Parathyroid adenoma (tissue), 2 donors: Measurements from ENCODE around the gene TJP1.

Experiments used
- H2AFZ ChIP-seq: fragments of 300-600 bp; sonication (generic); one replicate; pipeline ENCODE4 v1.7.0; 2017; ENCODE audit warnings: antibody characterized with exemption, mild to moderate bottlenecking
- H3K27ac ChIP-seq: fragments of 300-600 bp; sonication (generic); one replicate; pipeline ENCODE4 v1.7.0; 2017
- H3K27me3 ChIP-seq: fragments of 300-600 bp; sonication (generic); one replicate; pipeline ENCODE4 v1.7.0; 2017; ENCODE audit warnings: low read length; ENCODE audit not compliant: control insufficient read depth, insufficient read depth
- H3K36me3 ChIP-seq: fragments of 300-600 bp; sonication (generic); one replicate; pipeline ENCODE4 v1.7.0; 2017; ENCODE audit warnings: low read length; ENCODE audit not compliant: control insufficient read depth, insufficient read depth
- H3K4me1 ChIP-seq: fragments of 300-600 bp; sonication (generic); one replicate; pipeline ENCODE4 v1.7.0; 2017; ENCODE audit warnings: control low read depth
- H3K4me2 ChIP-seq: fragments of 300-600 bp; sonication (generic); one replicate; pipeline ENCODE4 v1.7.0; 2017; ENCODE audit warnings: low read length
- H3K4me3 ChIP-seq: fragments of 300-600 bp; sonication (generic); one replicate; pipeline ENCODE4 v1.7.0; 2017; ENCODE audit warnings: low read depth, low read length
- H3K79me2 ChIP-seq: fragments of 300-600 bp; sonication (generic); one replicate; pipeline ENCODE4 v1.7.0; 2017; ENCODE audit warnings: control low read depth
- H3K9ac ChIP-seq: fragments of 300-600 bp; sonication (generic); one replicate; pipeline ENCODE4 v1.7.0; 2017; ENCODE audit warnings: mild to moderate bottlenecking
- H3K9me3 ChIP-seq: fragments of 300-600 bp; sonication (generic); one replicate; pipeline ENCODE4 v1.7.0; 2017; ENCODE audit warnings: low read length; ENCODE audit not compliant: control insufficient read depth
- TF ChIP-seq, protein P1 (sequence below): fragments of 300-600 bp; sonication (generic); IDR thresholded peaks from one replicate; pipeline ENCODE4 v1.7.0; 2017; ENCODE audit warnings: antibody characterized with exemption, mild to moderate bottlenecking
- donor health status: primary hyperparathyroidism.

TJP1 gene

DNA sequence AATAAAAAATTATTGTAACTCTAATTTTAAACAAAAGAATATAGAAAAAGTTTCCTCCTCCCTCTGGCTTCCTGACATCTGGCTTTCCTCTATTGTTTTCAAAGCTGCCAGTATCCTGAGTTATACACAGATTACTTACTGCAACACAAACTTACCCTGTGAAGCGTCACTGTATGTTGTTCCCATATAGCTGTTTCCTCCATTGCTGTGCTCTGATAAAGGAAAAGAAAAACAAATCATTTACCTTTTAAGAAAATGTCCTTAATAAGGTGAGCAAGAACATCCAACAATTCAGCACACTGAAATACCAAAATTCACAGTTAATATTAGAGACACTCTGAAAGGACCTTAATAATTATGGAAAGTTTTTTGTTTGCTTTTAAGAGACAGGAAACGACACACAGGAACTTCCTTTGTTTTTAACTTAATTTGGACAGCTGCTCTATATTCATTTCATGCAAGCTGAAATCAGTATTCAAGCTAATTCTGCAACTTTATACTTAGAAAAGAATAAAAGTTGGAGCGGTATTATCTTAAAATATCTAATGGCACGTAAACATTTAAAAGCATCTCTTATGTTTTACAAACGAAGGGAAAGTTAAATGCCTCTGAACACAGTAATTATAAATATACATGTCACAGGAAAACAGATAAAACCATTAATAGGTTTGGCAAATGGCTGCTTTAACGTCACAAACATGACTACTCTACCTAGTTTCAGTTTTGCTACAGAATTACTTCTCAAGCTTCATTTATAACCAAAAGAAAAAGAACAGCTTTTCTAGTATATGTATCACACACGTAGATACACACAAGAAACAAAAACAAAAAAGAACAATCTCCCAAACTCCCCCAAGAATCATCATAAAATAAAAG lies 21.5 kb downstream of the TJP1 start:
- H3K27me3 ChIP-seq, result no peaks in the 10 kb centered on the region
- H3K36me3 ChIP-seq, result no peaks in the 10 kb centered on the region
- H3K4me2 ChIP-seq, result no peak overlapping the region
- TF ChIP-seq, protein P1, sequence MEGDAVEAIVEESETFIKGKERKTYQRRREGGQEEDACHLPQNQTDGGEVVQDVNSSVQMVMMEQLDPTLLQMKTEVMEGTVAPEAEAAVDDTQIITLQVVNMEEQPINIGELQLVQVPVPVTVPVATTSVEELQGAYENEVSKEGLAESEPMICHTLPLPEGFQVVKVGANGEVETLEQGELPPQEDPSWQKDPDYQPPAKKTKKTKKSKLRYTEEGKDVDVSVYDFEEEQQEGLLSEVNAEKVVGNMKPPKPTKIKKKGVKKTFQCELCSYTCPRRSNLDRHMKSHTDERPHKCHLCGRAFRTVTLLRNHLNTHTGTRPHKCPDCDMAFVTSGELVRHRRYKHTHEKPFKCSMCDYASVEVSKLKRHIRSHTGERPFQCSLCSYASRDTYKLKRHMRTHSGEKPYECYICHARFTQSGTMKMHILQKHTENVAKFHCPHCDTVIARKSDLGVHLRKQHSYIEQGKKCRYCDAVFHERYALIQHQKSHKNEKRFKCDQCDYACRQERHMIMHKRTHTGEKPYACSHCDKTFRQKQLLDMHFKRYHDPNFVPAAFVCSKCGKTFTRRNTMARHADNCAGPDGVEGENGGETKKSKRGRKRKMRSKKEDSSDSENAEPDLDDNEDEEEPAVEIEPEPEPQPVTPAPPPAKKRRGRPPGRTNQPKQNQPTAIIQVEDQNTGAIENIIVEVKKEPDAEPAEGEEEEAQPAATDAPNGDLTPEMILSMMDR, result no peak
- no peak overlapping the region for H3K27ac ChIP-seq
- H3K4me3 ChIP-seq, result peak overlapping the region; percentile 28
- H3K4me1 ChIP-seq, result peaks cover 3% of the 10 kb centered on the region
- peaks cover 3% of the 10 kb centered on the region for H3K79me2 ChIP-seq
- H3K9ac ChIP-seq, result no peak overlapping the region
- H3K9me3 ChIP-seq, result no peaks in the 10 kb centered on the region
- no peak overlapping the region for H2AFZ ChIP-seq

DNA sequence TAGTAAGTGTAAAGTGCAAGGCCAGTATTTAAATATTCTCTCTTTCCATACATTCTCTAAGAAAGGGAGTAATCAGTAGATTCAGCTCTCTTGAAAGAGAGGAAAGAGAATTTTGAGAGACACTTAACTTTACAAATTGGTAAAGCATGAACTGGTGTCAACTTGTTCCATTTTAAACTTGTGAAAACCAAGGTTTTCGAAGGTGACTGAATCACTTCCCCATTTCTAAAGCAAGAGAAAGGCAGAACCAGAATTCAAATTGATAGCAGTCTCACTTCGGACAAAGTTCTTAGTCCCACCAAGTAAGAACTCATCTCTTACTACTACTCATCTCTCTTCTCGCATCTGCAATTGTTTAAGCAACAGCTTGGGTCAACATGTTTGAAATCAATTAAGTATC lies 22.4 kb downstream of the TJP1 start:
- Histone ChIP-seq H3K9ac (no peak overlapping the region), H3K4me3 (no peak overlapping the region), H3K4me1 (no peaks in the 10 kb centered on the region), H3K9me3 (no peaks in the 10 kb centered on the region), H2AFZ (no peak overlapping the region), H3K4me2 (no peak overlapping the region), H3K27ac (no peak overlapping the region), H3K79me2 (peaks cover 3% of the 10 kb centered on the region), H3K27me3 (no peaks in the 10 kb centered on the region), H3K36me3 (no peaks in the 10 kb centered on the region)
- TF ChIP-seq, protein P1, result no peak

DNA sequence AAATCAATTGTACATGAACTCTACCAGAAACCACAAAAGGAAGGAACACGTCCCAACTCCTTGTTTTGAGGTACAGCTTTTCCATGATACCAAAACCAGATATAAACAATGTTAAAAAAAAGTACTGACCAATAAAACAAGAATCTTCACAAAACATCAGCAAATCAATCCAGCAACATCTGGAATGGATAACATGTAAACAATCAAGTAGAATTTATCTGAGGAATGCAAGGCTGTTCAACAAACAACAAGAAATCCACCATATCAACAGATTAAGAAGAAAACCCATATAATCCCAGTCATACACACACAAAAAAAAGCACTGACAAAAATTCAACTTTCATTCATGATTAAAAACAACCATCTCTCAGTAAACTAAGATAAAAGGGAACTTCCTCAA lies 26.7 kb downstream of the TJP1 start:
- Histone ChIP-seq H3K9me3 (no peaks in the 10 kb centered on the region), H3K4me2 (no peak overlapping the region), H2AFZ (no peak overlapping the region)

DNA sequence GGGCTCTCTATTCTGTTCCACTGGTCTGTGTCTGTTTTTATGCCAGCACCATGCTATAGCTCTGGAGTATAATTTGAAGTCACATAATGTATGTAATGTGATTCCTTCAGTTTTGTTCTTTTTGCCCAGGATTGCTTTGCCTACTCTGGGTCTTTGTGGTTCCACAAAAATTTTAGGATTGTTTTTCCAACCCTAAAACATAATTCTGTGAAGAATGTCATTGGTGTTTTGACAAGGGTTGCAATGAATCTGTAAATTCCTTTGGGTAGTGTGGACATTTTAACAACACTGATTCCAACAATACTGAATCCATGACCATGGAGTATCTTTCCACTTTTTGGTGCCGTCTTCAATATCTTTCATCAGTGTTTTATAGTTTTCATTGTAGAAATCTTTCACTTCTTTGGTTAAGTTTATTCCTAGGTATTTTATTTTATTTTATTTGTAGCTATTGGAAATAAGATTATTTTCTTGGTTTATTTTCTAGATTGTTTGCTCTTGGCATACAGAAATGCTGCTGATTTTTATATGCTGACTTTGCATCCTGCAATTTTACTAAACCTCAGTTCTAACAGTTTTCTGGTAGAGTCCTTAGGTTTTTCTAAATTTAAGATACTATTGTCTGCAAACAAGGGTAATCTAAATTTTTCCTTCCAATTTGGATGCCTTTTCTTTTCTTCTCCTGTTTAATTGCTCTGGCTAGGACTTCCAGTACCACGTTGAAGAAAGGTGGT lies 29.7 kb downstream of the TJP1 start:
- no peak overlapping the region for H3K4me3 ChIP-seq
- no peak overlapping the region for H2AFZ ChIP-seq
- no peaks in the 10 kb centered on the region for H3K9me3 ChIP-seq
- no peak overlapping the region for H3K27ac ChIP-seq
- no peaks in the 10 kb centered on the region for H3K27me3 ChIP-seq
- peaks cover 15% of the 10 kb centered on the region for H3K79me2 ChIP-seq
- no peak overlapping the region for H3K4me2 ChIP-seq
- no peaks in the 10 kb centered on the region for H3K36me3 ChIP-seq
- no peak overlapping the region for H3K9ac ChIP-seq
- no peaks in the 10 kb centered on the region for H3K4me1 ChIP-seq
- TF ChIP-seq, protein P1, result no peak

More for the DNA sequence above, 26.7 kb downstream of the TJP1 start:
- H3K27ac ChIP-seq, result no peak overlapping the region
- no peaks in the 10 kb centered on the region for H3K4me1 ChIP-seq
- no peaks in the 10 kb centered on the region for H3K27me3 ChIP-seq
- H3K4me3 ChIP-seq, result no peak overlapping the region
- no peak overlapping the region for H3K9ac ChIP-seq
- TF ChIP-seq, protein P1, result no peak
- H3K36me3 ChIP-seq, result no peaks in the 10 kb centered on the region
- H3K79me2 ChIP-seq, result peaks cover 15% of the 10 kb centered on the region
